GM19397 (cell line): ENCODE measurements around the gene MVK.

Experiments used
- ATAC-seq: cut with Tn5 transposase; IDR thresholded peaks from one replicate; pipeline ENCODE4 v1.9.1; 2021; ENCODE audit warnings: mild to moderate bottlenecking, moderate library complexity; ENCODE audit not compliant: unreplicated experiment

MVK gene

DNA sequence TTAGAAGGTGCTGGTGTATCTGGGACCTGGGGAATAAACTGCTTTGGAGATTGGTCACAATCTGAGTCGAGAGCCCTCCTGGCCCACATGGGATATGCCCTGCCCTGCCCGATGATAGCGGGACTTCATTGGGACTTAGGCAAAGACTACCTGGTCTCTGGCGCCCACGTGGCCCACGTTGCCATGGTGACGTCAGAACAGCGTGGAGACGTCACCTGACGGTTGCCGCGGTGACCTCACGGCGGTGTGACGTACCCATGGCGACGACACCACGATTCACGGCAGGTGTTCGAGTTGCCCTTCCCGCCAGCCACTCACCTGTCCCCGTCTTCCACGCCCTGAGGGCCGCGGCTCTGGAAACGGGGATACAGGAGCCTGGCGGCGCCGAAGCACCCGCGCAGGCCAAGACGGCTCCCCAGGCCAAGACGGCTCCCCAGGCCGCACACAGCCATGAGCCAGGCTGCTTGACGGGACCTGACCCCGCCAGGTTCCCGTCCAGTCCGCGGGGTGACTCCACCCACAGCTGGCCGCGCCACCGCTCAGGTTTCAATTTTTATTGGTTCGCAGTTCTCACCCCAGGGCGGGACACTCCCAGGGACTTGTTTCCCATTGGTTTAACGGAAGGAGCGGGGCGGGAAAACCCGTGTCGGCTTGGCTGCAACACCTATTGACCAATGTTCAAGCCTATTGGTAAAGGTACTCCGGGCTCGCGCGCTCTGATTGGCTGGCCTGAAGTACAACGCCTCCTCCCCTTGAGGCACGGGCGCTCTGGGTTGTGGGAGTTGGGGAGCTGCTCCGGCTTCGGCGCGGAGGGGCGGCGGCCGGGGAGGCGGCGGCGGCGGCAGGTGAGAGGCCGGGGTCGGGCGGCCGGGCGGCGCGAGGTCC lies at the start of gene MVK, which contains the start of gene MMAB:
TSS of gene MVK (plus strand) at position 766 of the 885 bp plus-strand sequence. CDS start 1,029 bp downstream, outside the sequence.
TSS of gene MMAB (minus strand) at position 476 of the 885 bp plus-strand sequence. CDS start at position 452, 24 bp downstream.
- ATAC-seq = peak; percentile 89

DNA sequence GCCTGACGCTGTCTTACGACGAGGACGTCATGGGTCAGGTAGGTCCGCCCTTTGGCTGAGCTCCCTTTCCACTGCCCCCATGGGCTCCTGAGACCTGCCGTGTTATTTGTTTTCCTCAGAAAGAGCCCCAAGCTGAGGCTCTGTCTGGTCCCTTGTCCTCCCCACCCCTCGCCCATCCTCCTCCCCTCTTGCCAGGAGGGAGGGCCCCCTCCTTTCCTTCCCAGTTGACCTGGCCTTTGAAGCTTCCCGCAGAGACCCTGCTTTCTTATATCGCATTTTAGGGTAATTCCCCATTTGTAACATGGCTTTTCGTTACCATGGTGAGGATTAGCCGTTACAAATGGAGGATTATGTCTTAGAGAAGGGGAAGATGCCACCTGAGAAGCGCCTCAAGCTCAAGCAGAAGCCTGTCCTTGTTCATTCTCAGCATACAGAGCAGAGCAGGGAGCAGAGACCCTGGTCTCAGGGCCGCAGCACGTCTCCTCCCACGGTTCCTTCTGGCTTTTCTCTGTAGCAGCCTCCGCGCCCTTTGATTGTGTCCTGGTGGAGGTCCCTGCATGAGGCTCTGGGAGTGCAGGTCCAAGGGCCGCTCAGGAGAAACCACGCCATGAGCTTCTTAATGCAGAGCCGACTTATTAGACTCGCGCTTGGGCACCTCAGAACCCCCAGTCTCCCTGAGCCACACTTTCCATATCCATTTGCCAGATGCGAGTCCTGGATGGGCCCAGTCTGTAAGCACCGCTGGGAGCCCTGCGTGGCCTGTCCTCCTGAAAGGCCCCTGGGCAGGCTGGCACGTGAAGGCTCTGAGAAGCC lies 48.9 kb upstream of the MVK start:
- ATAC-seq = no peak

DNA sequence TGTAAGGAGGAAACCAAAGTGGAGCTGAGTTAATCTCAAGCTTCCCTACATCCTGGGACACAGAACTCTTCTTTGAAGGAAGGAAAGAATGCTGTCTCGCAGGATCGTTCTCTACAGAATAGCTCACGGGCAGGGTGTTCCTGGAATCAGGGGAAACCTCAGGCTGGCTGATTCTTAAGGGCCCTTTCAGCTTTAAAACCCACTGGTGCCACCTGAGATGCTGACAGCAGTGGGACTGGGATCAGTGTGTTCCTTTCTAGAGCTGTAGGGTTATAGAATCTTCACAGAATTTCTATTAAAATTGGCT lies 48.4 kb upstream of the MVK start:
- no peak for ATAC-seq

DNA sequence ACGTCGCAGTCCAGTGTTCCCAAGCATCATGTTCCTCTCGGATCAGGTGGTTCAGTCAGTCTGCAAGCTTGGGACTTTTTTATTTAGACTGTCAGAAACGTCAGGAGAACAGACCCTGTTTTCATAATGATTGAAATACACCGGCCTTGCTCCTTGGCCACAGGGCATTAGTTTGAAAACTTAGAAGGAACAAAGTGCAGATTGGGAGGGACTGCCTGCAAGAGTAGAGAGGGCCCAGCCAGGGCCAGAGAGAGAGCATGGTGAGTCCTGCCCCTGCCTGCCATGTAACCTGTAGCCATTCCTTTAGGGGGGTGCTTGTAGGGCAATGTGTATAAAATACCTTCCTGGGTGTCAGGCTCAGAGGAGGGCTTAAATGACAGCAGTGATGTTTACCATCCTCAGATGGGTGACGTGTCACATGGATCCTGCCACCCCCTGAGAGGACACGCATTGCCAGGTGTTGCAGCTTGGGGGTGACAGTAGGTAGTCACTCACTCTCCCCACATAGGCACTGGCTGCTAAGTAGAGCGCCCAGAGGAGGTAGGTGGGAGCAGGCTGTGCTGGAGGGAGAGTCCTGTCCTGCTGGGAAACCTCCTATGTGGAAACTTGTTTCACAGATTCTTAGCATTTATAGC lies 46.0 kb upstream of the MVK start:
- ATAC-seq = no peak

DNA sequence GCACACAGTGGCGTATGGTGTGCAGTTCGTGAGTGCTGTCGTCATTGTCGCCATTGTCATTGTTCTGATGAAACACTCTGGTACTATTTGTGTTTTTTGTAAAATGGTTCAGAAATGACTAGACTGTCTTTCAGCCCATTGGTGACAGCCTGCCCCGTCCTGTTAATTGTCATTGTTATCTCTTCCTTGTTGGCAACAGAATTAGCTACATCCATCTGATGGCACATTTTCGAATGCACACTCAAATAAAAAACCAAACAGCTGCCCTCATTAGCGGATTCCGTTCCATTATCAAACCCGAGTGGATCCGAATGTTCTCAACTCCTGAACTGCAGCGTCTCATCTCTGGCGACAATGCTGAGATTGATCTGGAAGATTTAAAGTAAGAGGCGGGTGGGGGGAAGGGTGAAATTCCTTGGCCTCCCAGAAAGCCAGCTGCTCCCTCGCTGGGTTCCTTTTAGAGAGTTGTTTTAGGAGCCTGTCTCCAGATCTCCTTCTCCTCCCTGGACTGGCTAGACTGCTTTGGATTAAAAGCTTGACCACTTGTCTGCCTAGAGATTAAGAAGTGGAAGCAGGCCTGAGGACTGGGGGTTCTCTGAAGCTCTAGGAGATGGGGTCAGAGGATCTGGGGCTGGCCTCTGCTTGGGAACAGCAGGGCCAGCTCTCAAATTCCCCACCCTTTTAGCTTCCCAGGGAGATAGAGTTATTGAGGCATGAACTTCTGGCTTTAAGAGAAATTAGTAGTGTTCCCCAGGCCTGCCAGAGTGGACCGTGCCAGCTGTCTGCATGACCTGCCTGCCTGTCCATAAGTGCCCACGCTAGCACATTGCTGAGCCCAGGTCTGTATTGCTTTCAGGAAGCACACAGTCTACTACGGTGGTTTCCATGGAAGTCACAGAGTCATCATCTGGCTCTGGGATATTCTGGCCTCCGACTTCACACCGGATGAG lies 43.6 kb upstream of the MVK start:
- ATAC-seq = no peak

DNA sequence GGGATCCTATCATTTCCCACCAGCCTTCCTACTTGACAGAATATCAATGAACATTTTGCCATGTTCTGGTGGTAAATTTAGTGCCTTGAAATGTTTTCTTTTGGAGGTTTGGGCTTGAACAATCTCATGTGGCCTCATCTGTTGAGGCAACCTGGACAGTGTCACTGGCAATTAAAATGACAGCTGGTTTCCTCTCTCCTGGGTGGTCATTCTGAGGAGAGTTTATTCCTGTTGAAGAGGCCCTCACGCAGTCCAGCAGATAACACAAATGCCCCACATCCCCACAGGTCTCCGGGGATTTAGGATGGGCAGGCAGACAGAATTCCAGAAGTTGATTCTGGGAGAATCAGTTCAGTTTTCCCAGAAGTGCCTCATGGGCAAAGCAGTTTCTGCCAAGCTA lies 42.2 kb upstream of the MVK start:
- ATAC-seq = no peak

DNA sequence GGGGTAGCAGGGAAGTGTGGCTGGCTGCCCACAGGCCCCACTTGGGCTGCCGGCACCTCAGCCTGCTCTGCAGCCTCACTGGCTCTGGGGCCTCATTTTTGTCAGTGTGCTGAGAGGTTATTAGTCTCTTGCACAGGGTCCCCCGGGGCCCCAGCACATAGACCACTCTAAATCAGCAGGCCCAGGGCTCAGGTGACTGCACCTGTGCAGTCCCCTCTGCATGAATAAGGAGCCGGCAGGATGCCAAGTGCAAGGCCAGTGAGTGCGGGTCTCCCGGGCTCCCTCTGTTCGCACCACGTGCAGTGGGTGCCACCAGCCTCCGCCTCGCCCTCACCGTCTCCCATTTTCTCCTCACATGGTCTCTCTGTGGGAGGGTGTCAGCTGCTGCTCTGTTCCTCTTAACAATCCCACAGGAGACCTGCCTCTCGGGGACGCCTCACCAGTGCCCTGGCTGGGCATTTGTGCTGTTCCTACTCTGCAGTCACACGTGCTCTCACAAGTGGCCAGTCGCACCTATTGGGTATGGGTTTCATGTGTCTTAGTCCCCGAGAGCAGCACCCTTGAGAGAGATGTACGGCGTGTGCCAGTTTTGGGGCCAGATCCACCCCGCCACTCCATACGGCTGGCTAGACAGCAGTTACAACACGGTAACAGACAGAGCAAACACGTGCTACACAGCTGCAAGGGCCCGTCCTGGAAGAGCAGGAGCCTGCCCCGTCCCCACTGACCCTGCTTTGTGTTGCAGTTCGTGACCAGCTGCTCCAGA lies 40.7 kb upstream of the MVK start:
- ATAC-seq = no peak

DNA sequence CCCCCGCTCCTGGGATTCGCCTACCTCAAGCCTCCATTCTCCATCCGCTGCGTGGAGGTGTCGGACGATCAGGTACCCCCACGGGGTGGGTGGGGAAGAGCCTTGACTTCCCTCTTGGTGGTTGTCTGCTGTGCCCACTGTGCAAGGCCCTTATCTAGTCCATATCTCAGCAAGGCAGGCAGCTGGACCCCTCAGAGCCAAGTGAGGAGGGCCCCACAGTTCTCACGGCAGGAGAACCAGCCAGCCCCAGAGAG lies 40.2 kb upstream of the MVK start:
- no peak for ATAC-seq

DNA sequence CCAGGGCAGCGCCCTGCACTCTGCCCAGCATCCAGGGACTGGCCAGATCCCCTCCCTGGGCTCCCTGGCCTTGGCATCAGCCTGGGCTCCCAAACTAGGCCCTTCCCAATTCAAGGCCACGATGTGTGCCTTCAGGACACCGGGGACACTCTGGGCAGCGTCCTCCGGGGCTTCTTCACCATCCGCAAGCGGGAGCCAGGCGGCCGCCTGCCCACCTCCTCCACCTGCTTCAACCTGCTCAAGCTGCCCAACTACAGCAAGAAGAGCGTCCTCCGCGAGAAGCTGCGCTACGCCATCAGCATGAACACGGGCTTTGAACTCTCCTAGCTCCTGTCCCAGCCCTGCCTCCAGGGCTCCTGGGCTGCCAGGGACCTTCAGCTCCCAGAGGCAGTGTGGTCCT lies 39.1 kb upstream of the MVK start:
- ATAC-seq = no peak

DNA sequence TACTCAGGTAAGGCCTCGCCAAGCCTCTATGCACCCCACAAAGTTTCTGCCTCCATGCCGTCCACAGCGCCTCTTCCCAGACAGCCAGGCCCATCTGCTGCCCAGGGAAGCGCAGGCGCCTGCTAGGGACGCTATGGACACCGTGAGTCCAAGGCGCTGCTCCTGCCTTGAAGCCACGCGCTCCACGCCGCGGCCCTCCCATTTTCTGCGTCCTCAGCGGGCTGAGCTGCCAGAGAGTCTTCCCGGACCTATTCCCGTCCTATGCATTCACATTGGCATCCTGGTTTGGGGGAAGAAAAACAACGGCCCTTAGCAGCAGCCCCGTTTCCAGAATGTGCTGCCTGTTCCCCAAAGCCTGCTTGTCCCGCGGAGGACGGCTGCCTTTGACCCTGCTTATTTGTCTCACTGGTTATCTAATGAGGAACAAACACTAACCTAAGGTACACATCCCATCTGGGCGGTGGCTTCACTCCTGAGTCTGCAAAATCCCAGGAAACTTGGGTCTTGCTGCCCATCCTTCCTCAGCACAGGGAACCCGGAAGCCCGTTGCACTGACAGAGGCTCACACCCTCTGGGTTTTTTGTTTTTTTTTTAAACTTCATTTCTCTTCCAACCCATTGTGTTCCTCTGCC lies 38.2 kb upstream of the MVK start:
- ATAC-seq = no peak

DNA sequence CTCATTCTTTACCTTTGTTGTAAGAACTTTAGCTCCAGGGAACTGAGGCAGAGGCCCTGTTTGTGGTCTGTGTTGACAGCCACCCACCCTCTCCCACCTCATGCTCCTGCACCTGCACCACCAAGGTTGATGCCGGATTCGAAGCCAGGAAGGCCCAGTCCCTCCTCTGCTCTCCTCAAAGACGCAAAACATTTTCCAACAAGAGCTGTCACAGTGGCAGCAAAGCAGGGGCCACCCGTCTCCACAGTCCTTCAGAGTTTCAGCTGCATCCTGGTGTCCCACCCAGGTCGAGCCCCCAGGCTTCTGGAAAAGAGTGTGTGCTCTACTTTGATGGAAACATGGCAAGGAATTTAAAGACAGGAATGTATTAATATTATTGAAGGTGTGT lies 37.7 kb upstream of the MVK start:
- no peak for ATAC-seq

DNA sequence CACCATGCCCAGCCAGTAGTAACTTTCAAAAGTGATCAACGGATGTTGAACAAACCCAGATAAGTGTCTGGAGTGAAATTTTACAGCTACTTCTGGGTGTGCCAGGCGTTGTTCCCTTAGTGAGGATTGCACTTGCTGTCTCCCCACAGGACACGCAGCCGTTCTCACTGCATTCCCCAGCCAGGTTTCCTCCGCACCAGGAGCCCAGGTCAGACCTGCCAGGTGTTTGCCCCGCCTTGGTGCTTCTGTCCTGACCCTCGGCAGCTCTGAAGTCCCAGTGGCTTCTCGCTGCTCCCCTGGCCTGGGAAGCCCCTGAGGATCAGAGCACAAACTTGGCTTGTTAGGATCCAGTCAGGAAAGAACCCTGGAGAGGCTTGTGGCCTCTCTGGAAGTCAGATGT lies 36.5 kb upstream of the MVK start:
- ATAC-seq = no peak

DNA sequence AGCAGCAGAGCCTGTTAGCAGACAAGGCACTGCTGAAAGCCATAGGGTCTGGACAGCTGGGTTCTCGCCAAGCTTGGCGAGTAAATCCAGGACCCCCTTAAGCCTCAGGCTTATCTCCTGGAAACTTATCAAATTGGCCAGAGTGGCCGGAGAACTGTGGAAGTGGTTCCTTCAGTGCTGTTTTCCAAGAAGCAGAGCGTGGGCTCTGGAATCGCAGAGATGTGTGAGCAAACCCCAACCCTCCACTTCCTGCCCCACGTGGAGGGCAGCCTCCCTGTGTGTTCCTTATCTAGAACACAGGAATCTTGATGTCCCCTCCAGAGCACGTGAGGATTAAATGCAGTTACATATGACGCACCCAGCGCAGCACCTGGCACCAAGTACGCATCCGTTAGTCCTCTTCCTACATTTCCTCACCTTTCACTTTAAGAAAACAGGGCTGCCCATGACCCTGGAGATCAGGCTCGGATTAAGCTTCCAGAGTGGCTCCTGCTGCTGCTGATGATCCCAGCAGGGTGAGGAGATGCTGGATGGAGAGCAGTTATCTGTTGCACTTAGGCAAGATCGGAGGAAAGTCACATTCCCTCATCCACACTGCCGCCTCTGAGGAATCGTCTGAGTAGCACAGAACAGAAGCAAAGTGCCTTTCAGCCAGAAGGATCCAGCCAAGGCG lies 35.3 kb upstream of the MVK start:
- ATAC-seq = no peak

DNA sequence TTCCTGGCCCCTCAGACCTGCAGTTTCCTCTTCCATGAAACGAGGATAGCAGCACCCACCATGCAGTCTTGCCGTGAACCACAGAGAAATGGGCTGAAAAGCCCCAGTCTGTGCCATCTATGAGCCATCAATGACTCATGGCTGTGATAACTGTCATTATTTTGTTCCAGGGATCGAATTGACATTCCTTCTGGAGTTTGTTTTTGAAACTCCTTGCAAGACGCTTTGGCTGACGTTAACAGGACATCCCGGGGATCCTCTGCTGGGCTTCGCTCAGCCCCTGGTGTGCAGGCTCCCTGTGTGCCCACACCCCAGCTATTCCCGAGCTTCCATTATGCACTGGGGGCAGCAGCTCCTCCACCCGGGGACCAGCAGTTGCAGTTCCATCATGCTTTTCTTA lies 34.1 kb upstream of the MVK start:
- ATAC-seq = no peak

DNA sequence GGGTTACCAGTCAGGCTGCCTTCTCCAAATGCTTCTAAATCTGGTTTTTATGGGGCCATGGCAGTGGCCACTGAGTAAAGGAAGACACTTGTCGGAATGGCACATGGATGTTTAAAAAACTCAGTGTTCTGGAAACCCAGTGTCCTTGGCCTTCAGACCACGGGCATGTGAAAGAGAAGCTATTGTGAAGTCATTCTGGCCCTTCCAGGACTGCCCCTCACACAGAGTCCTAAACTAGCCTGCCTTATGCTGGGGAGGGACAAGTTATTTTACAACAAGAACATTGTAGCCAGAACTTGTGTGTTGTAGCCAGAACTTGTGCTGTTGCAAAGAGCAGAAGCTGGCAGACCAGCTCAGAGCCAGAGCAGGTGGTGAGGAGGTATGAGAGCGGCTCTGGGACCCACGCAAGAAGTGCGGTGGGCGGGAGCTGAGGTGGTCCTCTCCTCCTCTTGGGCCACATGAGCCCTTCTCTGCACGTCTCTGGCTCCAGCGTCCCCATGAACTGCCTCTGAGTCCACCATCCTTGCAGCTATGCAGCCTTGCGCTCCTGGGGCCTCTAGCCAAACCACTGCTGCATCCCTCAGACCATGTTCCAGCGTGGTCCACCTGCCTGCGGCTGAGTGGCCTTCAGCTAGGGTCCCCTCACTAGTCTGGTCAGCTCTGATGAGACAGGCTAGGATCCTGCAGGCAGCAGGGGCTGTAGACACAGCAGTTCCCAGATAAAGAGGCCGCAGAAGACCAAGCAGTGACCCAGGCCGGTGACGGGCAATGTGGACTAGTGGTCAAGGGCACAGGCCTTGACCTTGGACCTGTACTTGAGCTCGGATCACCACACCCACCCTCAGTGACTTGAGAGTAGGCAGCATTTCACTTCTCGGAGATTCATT lies 32.8 kb upstream of the MVK start:
- ATAC-seq = no peak

DNA sequence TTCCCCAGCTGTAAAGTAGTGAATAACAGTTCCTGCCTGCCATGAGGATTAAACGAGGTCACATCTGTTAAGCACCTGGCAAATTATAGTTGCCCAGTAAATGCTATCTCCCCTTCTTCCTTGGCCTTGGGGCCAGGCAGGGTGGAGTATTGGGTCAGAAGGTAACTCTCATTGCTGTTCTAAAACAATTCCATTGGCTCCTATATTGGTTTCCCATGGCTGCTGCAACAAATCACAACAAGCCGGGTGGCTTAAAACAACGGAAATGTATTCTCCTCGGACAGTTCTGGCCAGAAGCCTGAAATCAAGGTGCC lies 32.2 kb upstream of the MVK start:
- ATAC-seq = no peak

DNA sequence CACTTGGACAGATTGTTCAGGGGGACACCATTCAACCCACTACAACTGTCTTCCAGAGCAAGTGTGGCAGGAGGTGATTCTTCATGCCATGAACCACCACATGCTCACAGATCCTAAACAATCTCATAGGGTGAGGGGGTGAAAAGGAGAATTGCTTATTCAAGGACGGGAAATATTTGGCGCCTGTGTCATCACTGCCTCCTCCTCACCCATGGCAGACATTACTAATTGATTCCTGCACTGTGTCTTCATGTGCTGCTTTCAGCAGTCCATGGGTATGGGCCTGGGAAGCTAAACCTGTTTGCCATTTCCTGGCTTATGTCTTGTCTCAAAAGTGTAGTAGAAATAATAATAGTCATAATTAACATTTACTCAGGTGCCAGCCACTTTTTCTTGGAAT lies 31.6 kb upstream of the MVK start:
- no peak for ATAC-seq

DNA sequence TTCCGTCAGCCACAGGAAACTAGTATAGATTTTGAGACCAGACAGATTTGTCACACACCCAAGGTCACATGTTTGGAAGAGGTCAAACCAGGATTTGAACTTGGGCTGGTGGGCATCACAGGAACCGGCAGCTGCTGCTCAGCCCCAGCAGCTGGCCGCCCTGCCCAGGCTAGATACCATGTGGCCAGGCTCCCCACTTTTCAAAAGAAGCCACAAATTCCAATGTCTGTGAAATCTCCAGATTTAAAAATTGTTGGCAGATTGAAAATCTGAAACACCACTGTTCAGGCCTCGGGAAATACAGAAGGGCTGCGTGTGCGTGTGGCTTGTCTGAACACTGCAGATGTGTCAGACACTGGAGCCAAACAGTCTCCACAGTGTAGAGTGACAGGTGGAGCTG lies 30.7 kb upstream of the MVK start:
- no peak for ATAC-seq
